Panc1 (cell line): ENCODE results near the gene FXR1. TPM values are rescaled to one million over a fixed set of nuclear protein-coding genes. Genes with fewer than 3 reads are reported as not detected.

Experiments
- ATAC-seq: fragments of 200-7000 bp; cut with Tn5 transposase; 2 replicates; pipeline ENCODE4 v1.9.1; 2020; ENCODE audit warnings: mild to moderate bottlenecking, moderate library complexity
- BruUV-seq: library from RNA; stranded (reverse); fragments of 400-500 nt; replicated peaks from 2 replicates; lab custom pipeline; 2021; lab: Mats Ljungman, UMichigan
- CTCF ChIA-PET: fragments of 300-600 bp; sonication (Branson Sonifier 250); formaldehyde crosslinking; loops from one replicate; lab custom pipeline; 2022; ENCODE audit warnings: antibody characterized with exemption; lab: Charles Lee
- POLR2A ChIA-PET: fragments of 300-600 bp; sonication (Branson Sonifier 250); formaldehyde crosslinking; loops from one replicate; lab custom pipeline; 2022; ENCODE audit warnings: antibody characterized with exemption; lab: Charles Lee
- DNase-seq: peaks from one replicate; pipeline ENCODE4 v3.0.0-alpha.2; 2010; ENCODE audit warnings: low read depth, low spot score
- H3K27ac ChIP-seq: 2 replicates; pipeline ENCODE4 v1.5.1; 2011; ENCODE audit warnings: mild to moderate bottlenecking, low read length, inconsistent platforms
- H3K27me3 ChIP-seq: fragments of 200-500 bp; sonication (Bioruptor generic); 2 replicates; pipeline ENCODE4 v1.6.0; 2014; ENCODE audit warnings: low read length, inconsistent platforms; ENCODE audit not compliant: control insufficient read depth, insufficient read depth
- H3K36me3 ChIP-seq: fragments of 200-500 bp; sonication (Bioruptor generic); 2 replicates; pipeline ENCODE4 v1.5.1; 2014; ENCODE audit warnings: inconsistent platforms, mild to moderate bottlenecking, low read length, moderate library complexity; ENCODE audit not compliant: control insufficient read depth, insufficient read depth
- H3K4me1 ChIP-seq: 2 replicates; pipeline ENCODE4 v1.5.1; 2011; ENCODE audit warnings: inconsistent platforms, mild to moderate bottlenecking, low read length, moderate library complexity; ENCODE audit not compliant: control insufficient read depth, insufficient read depth
- H3K4me3 ChIP-seq, 2 experiments: 2 replicates each; pipeline ENCODE4 v1.5.1; 2011 to 2012; ENCODE audit warnings: low read depth in 2 of 2, low read length in 2 of 2, mild to moderate bottlenecking in 2 of 2, inconsistent platforms in 1 of 2, moderate library complexity in 1 of 2
- H3K9me3 ChIP-seq: fragments of 200-500 bp; sonication (Bioruptor generic); 2 replicates; pipeline ENCODE4 v1.5.1; 2014; ENCODE audit warnings: low read depth, mild to moderate bottlenecking, inconsistent platforms, low read length, moderate library complexity; ENCODE audit not compliant: control insufficient read depth, insufficient read depth
- CTCF ChIP-seq: fragments of 450-650 bp; IDR thresholded peaks from 2 replicates; pipeline ENCODE4 v1.5.1; 2017; ENCODE audit warnings: mild to moderate bottlenecking
- POLR2AphosphoS5 ChIP-seq: IDR thresholded peaks from 2 replicates; pipeline ENCODE4 v1.6.1; 2012; ENCODE audit warnings: mild to moderate bottlenecking, low read depth, low read length, moderate library complexity
- REST ChIP-seq, 2 experiments: IDR thresholded peaks; 2 replicates each; pipeline ENCODE4 v1.6.1; 2011 to 2012; ENCODE audit warnings: low read depth in 2 of 2, control low read depth in 1 of 2, low read length in 1 of 2, mild to moderate bottlenecking in 1 of 2, moderate library complexity in 1 of 2; ENCODE audit not compliant: insufficient read depth in 1 of 2
- SIN3A ChIP-seq: IDR thresholded peaks from 2 replicates; pipeline ENCODE4 v1.6.1; 2012; ENCODE audit warnings: low read depth, mild to moderate bottlenecking, low read length, moderate library complexity, borderline replicate concordance; ENCODE audit not compliant: insufficient read depth
- TCF7L2 ChIP-seq: IDR thresholded peaks from 2 replicates; pipeline ENCODE4 v1.6.1; 2011; ENCODE audit warnings: mild to moderate bottlenecking, low read depth, low read length, inconsistent platforms
- in situ Hi-C: cut with HindIII; loops from 2 replicates; pipeline ENCODE4 v1.10.0; 2016; ENCODE audit warnings: low sequenced_read_pairs, low pct_unique_long_range_greater_than_20kb
- intact Hi-C: fragments of 100-400 bp; cut with micrococcal nuclease; formaldehyde crosslinking; loops from one replicate; pipeline ENCODE4 v1.10.0; 2022; ENCODE audit not compliant: unreplicated experiment
- total RNA-seq: library from RNA; stranded (reverse); gene quantifications from one replicate; pipeline ENCODE4 v1.2.1, GENCODE V29; 2021; ENCODE audit not compliant: unreplicated experiment

FXR1 gene
- total RNA-seq, 1 experiment from 2014 or later, result 180 TPM

DNA sequence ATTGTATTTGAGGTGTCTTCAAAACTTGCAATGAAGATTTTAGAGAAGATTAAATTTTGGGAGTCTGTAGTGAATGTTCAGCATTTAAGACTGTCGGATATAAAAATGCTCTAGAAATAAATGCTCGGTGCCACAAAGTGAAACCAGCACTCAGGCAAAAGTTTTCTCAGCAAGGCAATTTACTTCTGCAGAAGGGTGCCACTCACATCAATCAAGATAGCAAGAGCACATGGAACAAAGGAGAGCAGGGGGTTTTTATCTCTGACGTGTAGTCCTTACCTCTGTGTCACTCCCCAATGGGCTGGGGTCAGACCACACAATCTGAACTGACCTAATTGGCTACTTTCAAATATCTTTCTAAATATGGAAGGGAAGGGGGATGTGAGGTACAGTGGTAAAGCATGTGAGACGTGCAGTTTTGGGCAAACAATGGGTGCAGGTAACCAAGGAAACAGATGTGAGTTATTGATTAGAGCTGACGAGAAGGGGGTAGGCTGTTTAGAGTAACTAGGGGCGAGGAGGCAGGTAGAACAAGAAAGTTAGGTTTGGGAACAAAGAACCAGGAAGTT lies 23.4 kb upstream of the FXR1 start:
- ATAC-seq (no peak), DNase-seq (no peak)
- Histone ChIP-seq H3K36me3 (no peaks in the 10 kb centered on the region), H3K27me3 (0 out of 2 replicates have a peak, but pooled peaks cover 2% of the 10 kb centered on the region), H3K4me1 (no peaks in the 10 kb centered on the region), H3K27ac (no peak overlapping the region), H3K9me3 (peaks cover 7% of the 10 kb centered on the region; the same call in 1 of the 2 replicates), H3K4me3 (no peak overlapping the region)
- no TSS peak for BruUV-seq
- ChIA-PET CTCF (no interaction called here), POLR2A (no interaction called here)
- intact Hi-C loops (no loop called here), in situ Hi-C loops (no loop called here)
- TF ChIP-seq SIN3A (no peak), CTCF (no peak), REST (IDR thresholded peaks at IDR 0.05; ENCODE audit: insufficient read depth in 1 of 2, low read depth in 2 of 2, low read length in 1 of 2) (no peak), POLR2AphosphoS5 (no peak), TCF7L2 (no peak)

- ChIA-PET CTCF (interaction anchor here (1.0 kb wide), 1 partner anchor 12 kb away, joined by 3 read pairs; no protein-coding TSS in a partner anchor), POLR2A (no interaction called here)
- no peaks in the 10 kb centered on the region for H3K27me3 ChIP-seq
- BruUV-seq, result no TSS peak
- no peaks in the 10 kb centered on the region for H3K4me1 ChIP-seq
- H3K9me3 ChIP-seq, result no peaks in the 10 kb centered on the region
- H3K36me3 ChIP-seq, result no peaks in the 10 kb centered on the region
- DNase-seq (no peak), ATAC-seq (no peak)
- intact Hi-C loops, result no loop called here
- TF ChIP-seq REST (IDR thresholded peaks at IDR 0.05; ENCODE audit: insufficient read depth in 1 of 2, low read depth in 2 of 2, low read length in 1 of 2) (no peak), POLR2AphosphoS5 (no peak), CTCF (no peak), SIN3A (no peak), TCF7L2 (no peak)
- H3K4me3 ChIP-seq, result no peak overlapping the region
- H3K27ac ChIP-seq, result no peak overlapping the region
- in situ Hi-C loops, result no loop called here
Measured at GRCh38 chr3:180898572-180898971, 13.9 kb upstream of the FXR1 start.
